ENCODE results near the gene CEP131. TPM values are rescaled to one million over a fixed set of nuclear protein-coding genes. Genes with fewer than 3 reads are reported as not detected.

CEP131 gene
- total and polyA plus RNA-seq, 2 of the 8 experiments (the other 6 are each of a cell fraction or from before 2014, with no cell fraction given), result 5.9 to 23.2 TPM

DNA sequence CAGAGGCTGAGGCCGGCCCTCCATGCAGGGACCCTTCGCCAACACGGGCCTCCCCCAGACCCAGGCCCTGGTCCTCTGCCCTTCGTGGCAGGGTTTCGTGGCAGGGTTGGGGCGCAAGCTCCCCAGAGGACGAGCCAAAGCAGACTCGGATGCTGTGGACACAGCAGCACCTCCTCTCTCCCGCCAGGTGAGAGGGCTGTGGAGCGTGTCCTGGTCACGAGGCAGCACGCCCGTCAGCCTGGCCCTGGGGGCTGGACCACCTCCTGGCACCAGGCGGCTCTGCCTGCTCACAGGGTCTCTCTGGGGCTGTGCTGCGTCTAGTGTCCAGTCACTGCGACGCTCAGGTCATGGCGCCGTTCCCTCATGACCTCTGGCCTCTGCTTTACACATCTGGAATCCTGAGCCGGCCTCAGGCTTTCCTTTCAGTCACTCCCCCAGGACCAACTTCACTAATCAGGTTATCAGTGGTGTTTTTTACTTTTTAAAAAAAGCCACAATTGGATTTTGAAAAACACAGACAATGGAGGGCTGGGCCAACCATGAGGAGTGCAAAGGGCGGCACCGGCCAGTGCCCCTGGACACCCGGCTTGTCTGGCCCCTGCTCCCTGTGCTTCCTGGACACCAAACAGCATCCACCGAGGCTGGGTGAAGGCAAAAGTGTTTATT, 21.7 kb upstream of the CEP131 start (continued):
- TF ChIP-seq GTF2F1 (IDR thresholded peaks at IDR 0.05; ENCODE audit: borderline replicate concordance, low read depth, low read length) (no peak), SP1 (IDR thresholded peaks at IDR 0.05; ENCODE audit: low read depth, low read length) (no peak)

All from H1 (cell line).